ENCODE measurements around the gene ITGAV.

Gene ITGAV

DNA sequence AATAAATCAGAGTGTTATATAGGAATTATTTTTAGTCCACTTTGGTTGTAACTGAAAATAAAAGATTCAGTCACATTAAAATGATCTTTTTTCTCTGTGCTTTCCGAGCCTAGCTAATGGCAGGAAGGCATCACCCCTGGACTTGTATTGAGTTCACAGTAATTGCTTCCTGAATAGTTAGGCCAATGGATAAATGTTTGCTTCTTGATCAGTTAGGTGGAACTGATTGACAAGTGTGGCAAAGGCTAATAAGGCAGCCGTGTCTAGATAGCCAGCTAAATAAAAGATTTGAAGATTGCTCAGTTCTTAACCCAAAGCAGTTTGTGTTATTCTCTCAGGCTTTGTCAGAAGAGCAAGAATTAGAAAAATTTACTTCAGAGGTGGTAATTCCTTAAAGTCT is 124.8 kb downstream of the ITGAV start:
- no peak for DNase-seq (ENCODE audit: insufficient read length, low spot score)
- FAIRE-seq, result no peak
- TF ChIP-seq POU2F2 (IDR thresholded peaks at IDR 0.05; ENCODE audit: low read depth, low read length) (no peak), POLR2AphosphoS5 (IDR thresholded peaks at IDR 0.05; ENCODE audit: low read depth, low read length) (no peak), TAF1 (IDR thresholded peaks at IDR 0.05; ENCODE audit: low read depth, low read length) (no peak), SPI1 (IDR thresholded peaks at IDR 0.05; ENCODE audit: low read depth, low read length) (no peak), POLR2A (IDR thresholded peaks at IDR 0.05; ENCODE audit: low read depth, low read length) (no peak), PAX5 (IDR thresholded peaks at IDR 0.05; ENCODE audit: insufficient read depth, low read length, severe bottlenecking) (no peak)

DNA sequence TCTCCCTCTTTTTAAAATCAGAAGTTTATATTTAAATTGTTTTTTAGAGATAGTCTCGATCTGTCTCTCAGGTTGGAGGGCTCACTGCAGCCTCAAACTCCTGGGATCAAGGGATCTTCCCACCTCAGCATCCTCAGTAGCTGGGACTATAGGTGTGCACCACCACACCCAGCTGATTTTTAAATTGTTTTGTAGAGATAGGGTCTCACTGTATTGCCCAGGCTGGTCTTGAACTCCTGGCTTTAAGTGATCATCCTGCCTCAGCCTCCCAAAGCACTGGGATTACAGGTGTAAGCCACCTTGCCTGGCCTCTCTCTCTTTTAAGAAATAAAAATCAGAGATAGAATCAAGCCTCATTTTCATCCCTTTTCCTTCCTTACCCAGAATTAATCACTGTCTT is 126.1 kb downstream of the ITGAV start:
- DNase-seq (ENCODE audit: insufficient read length, low spot score), result no peak
- TF ChIP-seq POU2F2 (IDR thresholded peaks at IDR 0.05; ENCODE audit: low read depth, low read length), result no peak
- TF ChIP-seq TAF1 (IDR thresholded peaks at IDR 0.05; ENCODE audit: low read depth, low read length), result no peak
- TF ChIP-seq SPI1 (IDR thresholded peaks at IDR 0.05; ENCODE audit: low read depth, low read length), result no peak
- TF ChIP-seq POLR2AphosphoS5 (IDR thresholded peaks at IDR 0.05; ENCODE audit: low read depth, low read length), result no peak
- no peak for TF ChIP-seq POLR2A (IDR thresholded peaks at IDR 0.05; ENCODE audit: low read depth, low read length)
- TF ChIP-seq PAX5 (IDR thresholded peaks at IDR 0.05; ENCODE audit: insufficient read depth, low read length, severe bottlenecking), result no peak
- no peak for FAIRE-seq

DNA sequence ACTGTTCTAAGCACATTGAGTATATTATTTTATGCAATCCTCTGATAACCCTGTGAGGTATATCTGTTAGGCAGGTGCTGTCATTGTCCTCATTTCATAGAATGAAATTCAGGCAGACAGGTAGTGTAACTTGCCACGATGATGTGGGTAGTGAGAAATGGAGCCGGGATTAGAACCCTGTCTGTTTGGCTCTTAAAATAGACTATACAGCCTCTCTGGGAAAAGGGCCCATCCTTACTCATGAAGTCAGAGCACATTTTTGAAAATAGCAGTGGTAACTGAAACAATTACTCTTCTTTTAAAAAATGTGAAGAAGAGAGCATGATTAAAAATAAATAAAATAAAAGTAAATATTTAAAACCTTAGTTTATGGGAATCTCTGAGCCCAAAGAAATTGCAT is 127.0 kb downstream of the ITGAV start:
- FAIRE-seq (no peak), DNase-seq (ENCODE audit: insufficient read length, low spot score) (no peak)
- TF ChIP-seq SPI1 (IDR thresholded peaks at IDR 0.05; ENCODE audit: low read depth, low read length), result no peak
- no peak for TF ChIP-seq POU2F2 (IDR thresholded peaks at IDR 0.05; ENCODE audit: low read depth, low read length)
- TF ChIP-seq PAX5 (IDR thresholded peaks at IDR 0.05; ENCODE audit: insufficient read depth, low read length, severe bottlenecking), result no peak
- no peak for TF ChIP-seq TAF1 (IDR thresholded peaks at IDR 0.05; ENCODE audit: low read depth, low read length)
- TF ChIP-seq POLR2AphosphoS5 (IDR thresholded peaks at IDR 0.05; ENCODE audit: low read depth, low read length), result no peak
- TF ChIP-seq POLR2A (IDR thresholded peaks at IDR 0.05; ENCODE audit: low read depth, low read length), result no peak

- TF ChIP-seq PAX5 (IDR thresholded peaks at IDR 0.05; ENCODE audit: insufficient read depth, low read length, severe bottlenecking) (no peak), TAF1 (IDR thresholded peaks at IDR 0.05; ENCODE audit: low read depth, low read length) (no peak), POU2F2 (IDR thresholded peaks at IDR 0.05; ENCODE audit: low read depth, low read length) (no peak), POLR2AphosphoS5 (IDR thresholded peaks at IDR 0.05; ENCODE audit: low read depth, low read length) (no peak), POLR2A (IDR thresholded peaks at IDR 0.05; ENCODE audit: low read depth, low read length) (no peak)
- DNase-seq (ENCODE audit: insufficient read length, low spot score) (no peak), FAIRE-seq (no peak)
Observed at GRCh38 chr2:186717320-186718007, 127.6 kb downstream of the ITGAV start.

GRCh38 chr2:186718122-186718521 is 128.3 kb downstream of the ITGAV start:
- FAIRE-seq, result no peak
- no peak for DNase-seq (ENCODE audit: insufficient read length, low spot score)
- TF ChIP-seq POLR2A (IDR thresholded peaks at IDR 0.05; ENCODE audit: low read depth, low read length), result no peak
- TF ChIP-seq TAF1 (IDR thresholded peaks at IDR 0.05; ENCODE audit: low read depth, low read length), result no peak
- TF ChIP-seq PAX5 (IDR thresholded peaks at IDR 0.05; ENCODE audit: insufficient read depth, low read length, severe bottlenecking), result no peak
- TF ChIP-seq POU2F2 (IDR thresholded peaks at IDR 0.05; ENCODE audit: low read depth, low read length), result no peak
- no peak for TF ChIP-seq SPI1 (IDR thresholded peaks at IDR 0.05; ENCODE audit: low read depth, low read length)
- no peak for TF ChIP-seq POLR2AphosphoS5 (IDR thresholded peaks at IDR 0.05; ENCODE audit: low read depth, low read length)

DNA sequence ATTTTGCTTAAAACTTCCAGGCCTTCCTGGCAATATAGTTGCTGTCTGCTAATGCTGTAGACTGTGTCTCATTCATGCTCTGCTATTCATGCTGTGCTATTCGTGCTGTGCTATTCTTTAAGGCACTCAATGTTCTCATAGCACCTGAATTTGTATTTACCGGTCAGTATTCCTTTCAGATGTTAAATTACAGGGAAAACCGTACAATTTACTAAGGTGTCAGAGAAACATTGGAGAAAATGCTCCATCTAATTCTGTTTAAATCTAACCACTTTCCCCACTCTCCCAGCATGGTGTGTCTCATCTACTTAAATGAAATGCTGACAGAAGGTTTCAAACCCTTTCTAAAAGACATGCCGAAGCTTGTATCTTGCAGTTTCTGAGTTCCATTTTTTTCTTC is 129.0 kb downstream of the ITGAV start:
- TF ChIP-seq SPI1 (IDR thresholded peaks at IDR 0.05; ENCODE audit: low read depth, low read length) (no peak), PAX5 (IDR thresholded peaks at IDR 0.05; ENCODE audit: insufficient read depth, low read length, severe bottlenecking) (no peak), POLR2AphosphoS5 (IDR thresholded peaks at IDR 0.05; ENCODE audit: low read depth, low read length) (no peak), POU2F2 (IDR thresholded peaks at IDR 0.05; ENCODE audit: low read depth, low read length) (no peak), POLR2A (IDR thresholded peaks at IDR 0.05; ENCODE audit: low read depth, low read length) (no peak), TAF1 (IDR thresholded peaks at IDR 0.05; ENCODE audit: low read depth, low read length) (no peak)
- FAIRE-seq (no peak), DNase-seq (ENCODE audit: insufficient read length, low spot score) (no peak)

- no peak for FAIRE-seq
- no peak for DNase-seq (ENCODE audit: insufficient read length, low spot score)
- TF ChIP-seq POU2F2 (IDR thresholded peaks at IDR 0.05; ENCODE audit: low read depth, low read length) (no peak), POLR2A (IDR thresholded peaks at IDR 0.05; ENCODE audit: low read depth, low read length) (no peak)
Observed at GRCh38 chr2:186721956-186722355, 132.1 kb downstream of the ITGAV start.

GRCh38 chr2:186724736-186725135 is 134.9 kb downstream of the ITGAV start:
- FAIRE-seq (no peak), DNase-seq (ENCODE audit: insufficient read length, low spot score) (no peak)
- TF ChIP-seq TAF1 (IDR thresholded peaks at IDR 0.05; ENCODE audit: low read depth, low read length), result no peak
- no peak for TF ChIP-seq PAX5 (IDR thresholded peaks at IDR 0.05; ENCODE audit: insufficient read depth, low read length, severe bottlenecking)
- no peak for TF ChIP-seq SPI1 (IDR thresholded peaks at IDR 0.05; ENCODE audit: low read depth, low read length)
- TF ChIP-seq POU2F2 (IDR thresholded peaks at IDR 0.05; ENCODE audit: low read depth, low read length), result no peak
- TF ChIP-seq POLR2AphosphoS5 (IDR thresholded peaks at IDR 0.05; ENCODE audit: low read depth, low read length), result no peak
- no peak for TF ChIP-seq POLR2A (IDR thresholded peaks at IDR 0.05; ENCODE audit: low read depth, low read length)

- FAIRE-seq (no peak), DNase-seq (ENCODE audit: insufficient read length, low spot score) (no peak)
- TF ChIP-seq TAF1 (IDR thresholded peaks at IDR 0.05; ENCODE audit: low read depth, low read length) (no peak), POU2F2 (IDR thresholded peaks at IDR 0.05; ENCODE audit: low read depth, low read length) (no peak), POLR2AphosphoS5 (IDR thresholded peaks at IDR 0.05; ENCODE audit: low read depth, low read length) (no peak), POLR2A (IDR thresholded peaks at IDR 0.05; ENCODE audit: low read depth, low read length) (no peak), SPI1 (IDR thresholded peaks at IDR 0.05; ENCODE audit: low read depth, low read length) (no peak), PAX5 (IDR thresholded peaks at IDR 0.05; ENCODE audit: insufficient read depth, low read length, severe bottlenecking) (no peak)
Observed at GRCh38 chr2:186725783-186726182, 135.9 kb downstream of the ITGAV start.

GRCh38 chr2:186726938-186727337 is 137.1 kb downstream of the ITGAV start:
- DNase-seq (ENCODE audit: insufficient read length, low spot score), result no peak
- no peak for FAIRE-seq
- TF ChIP-seq POU2F2 (IDR thresholded peaks at IDR 0.05; ENCODE audit: low read depth, low read length) (no peak), POLR2A (IDR thresholded peaks at IDR 0.05; ENCODE audit: low read depth, low read length) (no peak), TAF1 (IDR thresholded peaks at IDR 0.05; ENCODE audit: low read depth, low read length) (no peak), PAX5 (IDR thresholded peaks at IDR 0.05; ENCODE audit: insufficient read depth, low read length, severe bottlenecking) (no peak), POLR2AphosphoS5 (IDR thresholded peaks at IDR 0.05; ENCODE audit: low read depth, low read length) (no peak), SPI1 (IDR thresholded peaks at IDR 0.05; ENCODE audit: low read depth, low read length) (no peak)
